H1 (cell line): ENCODE data around the gene PLD2. TPM values are rescaled to one million over a fixed set of nuclear protein-coding genes. Genes with fewer than 3 reads are reported as not detected.

Experiments
- FOSL1 ChIP-seq: IDR thresholded peaks from 2 replicates; pipeline ENCODE4 v1.6.1; 2011; ENCODE audit warnings: mild to moderate bottlenecking, low read depth, low read length, moderate library complexity; ENCODE audit not compliant: insufficient read depth
- JUND ChIP-seq: IDR thresholded peaks from 2 replicates; pipeline ENCODE4 v1.6.1; 2011; ENCODE audit warnings: mild to moderate bottlenecking, improper control_type of control experiment, low read length
- SP1 ChIP-seq: IDR thresholded peaks from 2 replicates; pipeline ENCODE4 v1.6.1; 2011; ENCODE audit warnings: low read depth, low read length
- TCF12 ChIP-seq: IDR thresholded peaks from 2 replicates; pipeline ENCODE4 v1.6.1; 2011; ENCODE audit warnings: low read depth, mild to moderate bottlenecking, low read length
- polyA plus RNA-seq, 7 experiments: library from polyadenylated mRNA; depleted of rRNA in 3 of 7; stranded (reverse) in 5 of 7; unstranded in 2 of 7; fragments of >200 nt in 5 of 7; fragments of 200-250 nt in 2 of 7; gene quantifications; 1 replicate in 5 of 7; 2 replicates in 1 of 7; 4 replicates in 1 of 7; pipeline versions ENCODE4 v1.2.1 to v1.2.3, GENCODE V29; 2011 to 2013; ENCODE audit warnings: missing spikeins in 2 of 7, mixed read lengths in 2 of 7
- total RNA-seq: library from RNA; stranded (reverse); fragmentation: NEBNext Ultra II Directional; extraction: Animal tissue kit (Norgen Biotek cat#: 25700); gene quantifications from 2 replicates; pipeline ENCODE4 v1.2.1, GENCODE V29; 2021
- TF ChIP-seq, protein P1 (sequence below): IDR thresholded peaks from 2 replicates; pipeline ENCODE4 v1.6.1; 2011; ENCODE audit warnings: low read length, improper control_type of control experiment

Gene PLD2
- total and polyA plus RNA-seq, 2 of the 8 experiments (the other 6 are each of a cell fraction or from before 2014, with no cell fraction given) = 44.3 to 48.4 TPM

DNA sequence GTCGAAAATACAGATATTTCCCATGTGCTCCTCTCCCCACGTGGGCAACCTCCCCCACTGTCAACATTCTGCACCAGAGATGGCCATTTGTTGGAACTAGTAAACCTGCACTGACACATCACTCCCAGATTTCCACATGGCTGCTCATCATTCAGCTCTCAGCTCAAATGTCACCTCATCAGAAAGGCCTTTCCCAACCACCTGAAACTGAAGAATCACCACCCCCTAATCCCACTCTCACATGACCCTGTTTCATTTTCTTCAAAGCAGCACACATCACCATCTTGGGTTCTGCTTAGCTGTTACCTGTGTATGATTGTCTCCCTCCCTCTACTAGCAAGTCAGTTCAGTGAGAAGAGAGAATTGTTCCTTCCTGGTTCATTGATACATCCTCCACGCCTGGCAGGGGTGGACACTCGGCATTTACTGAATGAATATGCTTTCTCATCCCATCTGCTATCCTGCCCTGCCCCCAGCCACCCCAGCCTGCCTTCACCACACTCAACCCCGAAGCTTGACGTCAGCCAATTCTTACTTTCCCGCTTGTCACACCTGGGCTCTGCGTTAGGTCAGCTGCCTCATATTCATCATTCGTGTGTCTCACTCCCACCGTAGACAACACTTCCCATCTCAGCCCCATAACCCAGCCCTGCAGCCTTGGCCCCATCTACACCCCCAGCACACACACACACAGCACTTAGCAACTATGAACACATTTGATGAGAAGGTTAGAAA, 6.3 kb upstream of the PLD2 start (continued):
- no peak for TF ChIP-seq JUND
- TF ChIP-seq FOSL1 = no peak
- TF ChIP-seq, protein P1, sequence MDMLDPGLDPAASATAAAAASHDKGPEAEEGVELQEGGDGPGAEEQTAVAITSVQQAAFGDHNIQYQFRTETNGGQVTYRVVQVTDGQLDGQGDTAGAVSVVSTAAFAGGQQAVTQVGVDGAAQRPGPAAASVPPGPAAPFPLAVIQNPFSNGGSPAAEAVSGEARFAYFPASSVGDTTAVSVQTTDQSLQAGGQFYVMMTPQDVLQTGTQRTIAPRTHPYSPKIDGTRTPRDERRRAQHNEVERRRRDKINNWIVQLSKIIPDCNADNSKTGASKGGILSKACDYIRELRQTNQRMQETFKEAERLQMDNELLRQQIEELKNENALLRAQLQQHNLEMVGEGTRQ = no peak
- TF ChIP-seq SP1 = no peak
- TF ChIP-seq TCF12 = no peak
